ENCODE results near the gene GABRG2. TPM values are rescaled to one million over a fixed set of nuclear protein-coding genes. Genes with fewer than 3 reads are reported as not detected.

The GABRG2 gene
- total RNA-seq: not detected in 2 replicates

DNA sequence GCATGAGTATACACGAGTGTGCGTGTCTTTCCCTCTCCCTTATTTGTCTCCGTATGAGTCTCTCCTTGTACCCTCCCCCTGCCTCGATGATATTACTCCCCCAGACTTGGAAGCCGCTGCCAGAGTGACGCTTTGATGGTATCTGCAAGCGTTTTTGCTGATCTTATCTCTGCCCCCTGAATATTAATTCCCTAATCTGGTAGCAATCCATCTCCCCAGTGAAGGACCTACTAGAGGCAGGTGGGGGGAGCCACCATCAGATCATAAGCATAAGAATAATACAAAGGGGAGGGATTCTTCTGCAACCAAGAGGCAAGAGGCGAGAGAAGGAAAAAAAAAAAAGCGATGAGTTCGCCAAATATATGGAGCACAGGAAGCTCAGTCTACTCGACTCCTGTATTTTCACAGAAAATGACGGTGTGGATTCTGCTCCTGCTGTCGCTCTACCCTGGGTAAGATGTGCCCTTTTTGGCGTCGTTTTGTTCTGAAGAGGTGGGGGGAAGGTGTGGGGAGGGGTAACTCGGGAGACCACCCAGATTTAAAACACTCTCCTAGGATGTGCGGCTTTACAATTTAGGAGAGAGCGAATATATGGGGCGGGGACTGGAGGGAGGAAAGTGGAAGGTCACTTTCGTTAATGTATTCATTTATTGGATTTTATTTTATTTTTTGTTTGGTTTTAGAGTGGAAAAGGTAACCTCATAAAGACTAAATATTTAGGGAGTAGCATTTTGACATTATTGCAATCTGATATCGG lies at the start of gene GABRG2:
Gene GABRG2 (plus strand): TSS at position 119 of the 757 bp plus-strand sequence. CDS start 227 bp downstream, at position 346.

Other genes with a start within 250 kb of the GABRG2 start
- gene GABRA1, start 219.7 kb upstream of the GABRG2 start, total RNA-seq: not detected in 2 replicates

Data from mammary microvascular endothelial cell (primary cell).